ENCODE data around the gene MCTP2.

MCTP2 gene

GRCh38 chr15:94367726-94368535 lies 136.6 kb downstream of the MCTP2 start:
- H3K9me3 ChIP-seq (ENCODE audit: control insufficient read depth, insufficient read depth, low read length) = no peaks in the 10 kb centered on the region
- H3K9ac ChIP-seq (ENCODE audit: low read depth, low read length) = no peak overlapping the region
- no peaks in the 10 kb centered on the region for H3K4me1 ChIP-seq (ENCODE audit: control insufficient read depth, insufficient read depth, low read length)
- no peaks in the 10 kb centered on the region for H3K27me3 ChIP-seq (ENCODE audit: control insufficient read depth, insufficient read depth, low read length)
- no peak overlapping the region for H3K4me3 ChIP-seq (ENCODE audit: low read depth, low read length)
- H3K36me3 ChIP-seq (ENCODE audit: control insufficient read depth, insufficient read depth, low read length) = no peaks in the 10 kb centered on the region

- H3K9me3 ChIP-seq (ENCODE audit: control insufficient read depth, insufficient read depth, low read length) = no peaks in the 10 kb centered on the region
- H3K27me3 ChIP-seq (ENCODE audit: control insufficient read depth, insufficient read depth, low read length) = no peaks in the 10 kb centered on the region
- H3K4me1 ChIP-seq (ENCODE audit: control insufficient read depth, insufficient read depth, low read length) = no peaks in the 10 kb centered on the region
- no peaks in the 10 kb centered on the region for H3K36me3 ChIP-seq (ENCODE audit: control insufficient read depth, insufficient read depth, low read length)
- no peak overlapping the region for H3K9ac ChIP-seq (ENCODE audit: low read depth, low read length)
- no peak overlapping the region for H3K4me3 ChIP-seq (ENCODE audit: low read depth, low read length)
Measured at GRCh38 chr15:94370206-94370935, 139.0 kb downstream of the MCTP2 start.

- Histone ChIP-seq H3K27me3 (ENCODE audit: control insufficient read depth, insufficient read depth, low read length) (no peaks in the 10 kb centered on the region), H3K9ac (ENCODE audit: low read depth, low read length) (no peak overlapping the region), H3K36me3 (ENCODE audit: control insufficient read depth, insufficient read depth, low read length) (no peaks in the 10 kb centered on the region), H3K9me3 (ENCODE audit: control insufficient read depth, insufficient read depth, low read length) (no peaks in the 10 kb centered on the region), H3K4me3 (ENCODE audit: low read depth, low read length) (no peak overlapping the region), H3K4me1 (ENCODE audit: control insufficient read depth, insufficient read depth, low read length) (no peaks in the 10 kb centered on the region)
Measured at GRCh38 chr15:94370936-94371285, 139.6 kb downstream of the MCTP2 start.

- no peaks in the 10 kb centered on the region for H3K4me1 ChIP-seq (ENCODE audit: control insufficient read depth, insufficient read depth, low read length)
- no peaks in the 10 kb centered on the region for H3K9me3 ChIP-seq (ENCODE audit: control insufficient read depth, insufficient read depth, low read length)
- H3K4me3 ChIP-seq (ENCODE audit: low read depth, low read length) = no peak overlapping the region
- H3K9ac ChIP-seq (ENCODE audit: low read depth, low read length) = no peak overlapping the region
- no peaks in the 10 kb centered on the region for H3K36me3 ChIP-seq (ENCODE audit: control insufficient read depth, insufficient read depth, low read length)
- no peaks in the 10 kb centered on the region for H3K27me3 ChIP-seq (ENCODE audit: control insufficient read depth, insufficient read depth, low read length)
Measured at GRCh38 chr15:94372821-94373220, 141.5 kb downstream of the MCTP2 start.

- Histone ChIP-seq H3K9me3 (ENCODE audit: control insufficient read depth, insufficient read depth, low read length) (no peaks in the 10 kb centered on the region), H3K27me3 (ENCODE audit: control insufficient read depth, insufficient read depth, low read length) (no peaks in the 10 kb centered on the region), H3K9ac (ENCODE audit: low read depth, low read length) (no peak overlapping the region), H3K4me3 (ENCODE audit: low read depth, low read length) (no peak overlapping the region), H3K4me1 (ENCODE audit: control insufficient read depth, insufficient read depth, low read length) (no peaks in the 10 kb centered on the region), H3K36me3 (ENCODE audit: control insufficient read depth, insufficient read depth, low read length) (no peaks in the 10 kb centered on the region)
Measured at GRCh38 chr15:94375997-94376396, 144.6 kb downstream of the MCTP2 start.

GRCh38 chr15:94379986-94380385 lies 148.6 kb downstream of the MCTP2 start:
- Histone ChIP-seq H3K27me3 (ENCODE audit: control insufficient read depth, insufficient read depth, low read length) (no peaks in the 10 kb centered on the region), H3K36me3 (ENCODE audit: control insufficient read depth, insufficient read depth, low read length) (no peaks in the 10 kb centered on the region), H3K4me1 (ENCODE audit: control insufficient read depth, insufficient read depth, low read length) (no peaks in the 10 kb centered on the region), H3K4me3 (ENCODE audit: low read depth, low read length) (no peak overlapping the region), H3K9me3 (ENCODE audit: control insufficient read depth, insufficient read depth, low read length) (no peaks in the 10 kb centered on the region), H3K9ac (ENCODE audit: low read depth, low read length) (no peak overlapping the region)

- Histone ChIP-seq H3K4me3 (ENCODE audit: low read depth, low read length) (no peak overlapping the region), H3K27me3 (ENCODE audit: control insufficient read depth, insufficient read depth, low read length) (no peaks in the 10 kb centered on the region)
Measured at GRCh38 chr15:94380798-94381197, 149.4 kb downstream of the MCTP2 start.

GRCh38 chr15:94381384-94381783 lies 150.0 kb downstream of the MCTP2 start:
- no peak overlapping the region for H3K4me3 ChIP-seq (ENCODE audit: low read depth, low read length)
- no peaks in the 10 kb centered on the region for H3K36me3 ChIP-seq (ENCODE audit: control insufficient read depth, insufficient read depth, low read length)
- H3K4me1 ChIP-seq (ENCODE audit: control insufficient read depth, insufficient read depth, low read length) = no peaks in the 10 kb centered on the region
- H3K27me3 ChIP-seq (ENCODE audit: control insufficient read depth, insufficient read depth, low read length) = no peaks in the 10 kb centered on the region
- H3K9me3 ChIP-seq (ENCODE audit: control insufficient read depth, insufficient read depth, low read length) = no peaks in the 10 kb centered on the region
- no peak overlapping the region for H3K9ac ChIP-seq (ENCODE audit: low read depth, low read length)

More at GRCh38 chr15:94380798-94381197, 149.4 kb downstream of the MCTP2 start:
- no peaks in the 10 kb centered on the region for H3K4me1 ChIP-seq (ENCODE audit: control insufficient read depth, insufficient read depth, low read length)
- no peaks in the 10 kb centered on the region for H3K9me3 ChIP-seq (ENCODE audit: control insufficient read depth, insufficient read depth, low read length)
- H3K9ac ChIP-seq (ENCODE audit: low read depth, low read length) = no peak overlapping the region
- no peaks in the 10 kb centered on the region for H3K36me3 ChIP-seq (ENCODE audit: control insufficient read depth, insufficient read depth, low read length)

- Histone ChIP-seq H3K27me3 (ENCODE audit: control insufficient read depth, insufficient read depth, low read length) (no peaks in the 10 kb centered on the region), H3K4me1 (ENCODE audit: control insufficient read depth, insufficient read depth, low read length) (no peaks in the 10 kb centered on the region), H3K36me3 (ENCODE audit: control insufficient read depth, insufficient read depth, low read length) (no peaks in the 10 kb centered on the region), H3K4me3 (ENCODE audit: low read depth, low read length) (no peak overlapping the region), H3K9me3 (ENCODE audit: control insufficient read depth, insufficient read depth, low read length) (no peaks in the 10 kb centered on the region), H3K9ac (ENCODE audit: low read depth, low read length) (no peak overlapping the region)
Measured at GRCh38 chr15:94383041-94383440, 151.7 kb downstream of the MCTP2 start.

GRCh38 chr15:94383706-94384105 lies 152.3 kb downstream of the MCTP2 start:
- Histone ChIP-seq H3K27me3 (ENCODE audit: control insufficient read depth, insufficient read depth, low read length) (no peaks in the 10 kb centered on the region), H3K36me3 (ENCODE audit: control insufficient read depth, insufficient read depth, low read length) (no peaks in the 10 kb centered on the region), H3K9me3 (ENCODE audit: control insufficient read depth, insufficient read depth, low read length) (no peaks in the 10 kb centered on the region), H3K9ac (ENCODE audit: low read depth, low read length) (no peak overlapping the region), H3K4me3 (ENCODE audit: low read depth, low read length) (no peak overlapping the region), H3K4me1 (ENCODE audit: control insufficient read depth, insufficient read depth, low read length) (no peaks in the 10 kb centered on the region)

GRCh38 chr15:94385441-94385840 lies 154.1 kb downstream of the MCTP2 start:
- Histone ChIP-seq H3K27me3 (ENCODE audit: control insufficient read depth, insufficient read depth, low read length) (no peaks in the 10 kb centered on the region), H3K4me3 (ENCODE audit: low read depth, low read length) (no peak overlapping the region), H3K36me3 (ENCODE audit: control insufficient read depth, insufficient read depth, low read length) (no peaks in the 10 kb centered on the region), H3K9me3 (ENCODE audit: control insufficient read depth, insufficient read depth, low read length) (no peaks in the 10 kb centered on the region), H3K4me1 (ENCODE audit: control insufficient read depth, insufficient read depth, low read length) (no peaks in the 10 kb centered on the region), H3K9ac (ENCODE audit: low read depth, low read length) (no peak overlapping the region)

GRCh38 chr15:94386351-94386750 lies 155.0 kb downstream of the MCTP2 start:
- no peaks in the 10 kb centered on the region for H3K36me3 ChIP-seq (ENCODE audit: control insufficient read depth, insufficient read depth, low read length)
- no peaks in the 10 kb centered on the region for H3K9me3 ChIP-seq (ENCODE audit: control insufficient read depth, insufficient read depth, low read length)
- no peaks in the 10 kb centered on the region for H3K27me3 ChIP-seq (ENCODE audit: control insufficient read depth, insufficient read depth, low read length)
- H3K4me3 ChIP-seq (ENCODE audit: low read depth, low read length) = no peak overlapping the region
- H3K4me1 ChIP-seq (ENCODE audit: control insufficient read depth, insufficient read depth, low read length) = no peaks in the 10 kb centered on the region
- no peak overlapping the region for H3K9ac ChIP-seq (ENCODE audit: low read depth, low read length)
